Activated T-cell treated with anti-CD3 and anti-CD28 coated beads, Interleukin-2, amount 50 U/mL, for 24 hours (primary cell): Measurements from ENCODE around the gene PPT2.
A peak's percentile ranks its signal among the peaks of the same experiment; 100 is the strongest.

Experiments used
- DNase-seq: peaks from one replicate; pipeline ENCODE4 v3.0.0-alpha.2; 2020
- H3K27ac Mint-ChIP-seq: 2 replicates; pipeline ENCODE4 v1.8.0; 2020; ENCODE audit warnings: mild to moderate bottlenecking, mixed read lengths
- H3K27me3 Mint-ChIP-seq: 2 replicates; pipeline ENCODE4 v1.8.0; 2020; ENCODE audit warnings: mixed read lengths
- H3K36me3 Mint-ChIP-seq: 2 replicates; pipeline ENCODE4 v1.8.0; 2020; ENCODE audit warnings: low read depth, mixed read lengths
- H3K4me1 Mint-ChIP-seq: 2 replicates; pipeline ENCODE4 v1.8.0; 2020; ENCODE audit warnings: low read depth, mixed read lengths
- H3K4me3 Mint-ChIP-seq: 2 replicates; pipeline ENCODE4 v1.8.0; 2020; ENCODE audit warnings: mild to moderate bottlenecking, moderate library complexity, mixed read lengths
- H3K9me3 Mint-ChIP-seq: 2 replicates; pipeline ENCODE4 v1.8.0; 2020; ENCODE audit warnings: mixed read lengths

Gene PPT2

GRCh38 chr6:32154514-32155161 is 697 bp downstream of the PPT2 start:
- Mint-ChIP-seq H3K36me3 (peaks cover 41% of the 10 kb centered on the region), H3K4me3 (peak overlapping the region; percentile 94), H3K4me1 (peaks cover 49% of the 10 kb centered on the region), H3K9me3 (no peaks in the 10 kb centered on the region), H3K27ac (peak overlapping the region; percentile 96), H3K27me3 (peaks cover 14% of the 10 kb centered on the region)
- peak; percentile 75 for DNase-seq

DNA sequence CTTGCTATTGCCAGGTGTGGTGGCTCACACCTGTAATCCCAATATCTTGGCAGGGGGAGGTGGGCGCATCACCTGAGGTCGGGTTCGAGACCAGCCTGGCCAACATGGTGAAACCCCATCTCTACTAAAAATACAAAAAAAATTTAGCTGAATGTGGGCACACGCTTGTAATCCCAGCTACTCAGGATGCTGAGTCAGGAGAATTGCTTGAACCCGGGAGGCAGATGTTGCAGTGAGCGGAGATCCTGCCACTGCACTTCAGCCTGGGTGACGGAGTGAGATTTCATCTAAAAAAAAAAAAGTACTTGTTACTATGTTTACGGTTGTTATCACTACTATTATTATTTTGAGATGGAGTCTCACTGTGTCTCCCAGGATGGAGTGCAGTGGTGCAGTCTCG is 3.0 kb downstream of the PPT2 start:
- Mint-ChIP-seq H3K27me3 (no peaks in the 10 kb centered on the region), H3K4me1 (peaks cover 34% of the 10 kb centered on the region)

DNA sequence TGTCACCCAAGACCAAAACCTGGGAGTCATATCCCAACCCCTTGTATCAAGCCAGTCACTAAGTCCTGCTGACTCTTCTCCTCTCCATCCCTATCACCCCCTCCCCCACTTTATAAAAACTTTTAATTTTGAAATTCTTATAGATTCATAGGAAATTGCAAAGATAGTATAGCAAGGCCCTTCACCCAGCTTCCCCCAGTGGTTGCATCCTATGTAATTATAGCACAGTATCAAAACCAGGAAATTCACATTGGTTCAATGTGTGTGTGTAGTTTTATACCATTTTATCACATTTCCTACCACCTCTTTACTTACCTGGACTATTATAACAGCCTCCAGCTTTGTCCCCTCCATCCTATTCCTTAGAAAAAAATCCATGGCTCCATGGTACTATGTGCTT is 4.1 kb downstream of the PPT2 start:
- Mint-ChIP-seq H3K9me3 (no peaks in the 10 kb centered on the region), H3K4me1 (peaks cover 22% of the 10 kb centered on the region), H3K27ac (no peak overlapping the region), H3K36me3 (peaks cover 53% of the 10 kb centered on the region), H3K4me3 (no peak overlapping the region), H3K27me3 (no peaks in the 10 kb centered on the region)
- DNase-seq: no peak

More for the DNA sequence above, 3.0 kb downstream of the PPT2 start:
- Mint-ChIP-seq H3K4me3 (no peak overlapping the region), H3K27ac (no peak overlapping the region), H3K9me3 (no peaks in the 10 kb centered on the region), H3K36me3 (peaks cover 41% of the 10 kb centered on the region)
- DNase-seq: no peak

GRCh38 chr6:32163559-32164258 is 9.8 kb downstream of the PPT2 start:
- Mint-ChIP-seq H3K4me1 (no peaks in the 10 kb centered on the region), H3K4me3 (no peak overlapping the region), H3K27ac (no peak overlapping the region), H3K36me3 (peaks cover 55% of the 10 kb centered on the region), H3K27me3 (no peaks in the 10 kb centered on the region), H3K9me3 (no peaks in the 10 kb centered on the region)
- DNase-seq: no peak

DNA sequence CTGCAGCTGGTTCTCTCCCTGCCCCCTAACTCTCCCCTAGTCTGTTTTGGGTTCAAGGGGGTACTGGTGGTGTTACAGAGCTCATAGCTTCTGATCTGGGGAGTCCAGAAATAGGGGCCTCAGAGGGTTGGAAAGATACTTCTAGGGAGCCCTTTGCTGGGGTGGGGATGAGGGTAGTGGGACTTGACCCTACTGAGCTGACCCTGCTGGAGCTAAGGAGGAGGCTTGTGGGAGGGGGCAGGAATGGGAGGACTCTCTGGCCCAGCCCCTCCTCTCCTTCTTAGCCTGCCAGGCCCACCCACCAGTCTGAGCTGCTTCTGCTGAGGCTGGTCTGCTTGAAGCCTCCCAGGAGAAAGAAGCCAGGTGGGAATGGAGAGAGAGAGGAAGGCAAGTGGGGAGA is 10.4 kb downstream of the PPT2 start, which contains the start of gene EGFL8:
Gene EGFL8 (plus strand): TSS at position 301 of the 400 bp plus-strand sequence. CDS start 1,571 bp downstream, outside the sequence.
- Mint-ChIP-seq H3K27ac (no peak within 1 kb of the TSS), H3K27me3 (no peaks in the 10 kb centered on the region), H3K4me3 (no peak within 1 kb of the TSS), H3K36me3 (peaks cover 60% of the 10 kb centered on the region), H3K9me3 (no peaks in the 10 kb centered on the region), H3K4me1 (no peaks in the 10 kb centered on the region)
- DNase-seq: no peak

DNA sequence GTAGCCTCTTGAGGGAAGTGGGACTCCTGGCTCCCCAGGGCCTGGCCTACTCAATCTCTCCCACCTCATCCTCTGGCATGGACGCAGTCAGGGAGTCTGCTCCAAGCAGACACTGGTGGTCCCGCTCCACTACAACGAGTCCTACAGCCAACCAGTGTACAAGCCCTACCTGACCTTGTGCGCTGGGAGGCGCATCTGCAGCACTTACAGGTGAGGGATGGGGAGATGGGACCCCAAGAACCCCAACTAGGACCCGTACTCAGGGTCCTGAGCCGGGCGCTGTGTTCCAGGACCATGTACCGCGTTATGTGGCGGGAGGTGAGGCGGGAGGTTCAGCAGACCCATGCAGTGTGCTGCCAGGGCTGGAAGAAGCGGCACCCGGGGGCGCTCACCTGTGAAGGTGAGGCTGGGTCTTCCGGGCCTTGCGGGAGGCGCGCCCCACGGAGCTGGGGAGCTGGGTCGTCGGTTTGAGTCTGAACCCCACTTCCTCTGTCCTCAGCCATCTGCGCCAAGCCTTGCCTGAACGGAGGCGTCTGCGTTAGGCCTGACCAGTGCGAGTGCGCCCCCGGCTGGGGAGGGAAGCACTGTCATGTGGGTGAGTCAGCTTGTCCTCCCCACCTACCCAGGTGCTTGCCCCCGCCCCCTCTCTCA is 12.6 kb downstream of the PPT2 start:
- Mint-ChIP-seq H3K36me3 (peaks cover 77% of the 10 kb centered on the region), H3K4me3 (no peak overlapping the region), H3K27me3 (no peaks in the 10 kb centered on the region), H3K4me1 (peaks cover 3% of the 10 kb centered on the region), H3K9me3 (no peaks in the 10 kb centered on the region), H3K27ac (no peak overlapping the region)
- no peak for DNase-seq

DNA sequence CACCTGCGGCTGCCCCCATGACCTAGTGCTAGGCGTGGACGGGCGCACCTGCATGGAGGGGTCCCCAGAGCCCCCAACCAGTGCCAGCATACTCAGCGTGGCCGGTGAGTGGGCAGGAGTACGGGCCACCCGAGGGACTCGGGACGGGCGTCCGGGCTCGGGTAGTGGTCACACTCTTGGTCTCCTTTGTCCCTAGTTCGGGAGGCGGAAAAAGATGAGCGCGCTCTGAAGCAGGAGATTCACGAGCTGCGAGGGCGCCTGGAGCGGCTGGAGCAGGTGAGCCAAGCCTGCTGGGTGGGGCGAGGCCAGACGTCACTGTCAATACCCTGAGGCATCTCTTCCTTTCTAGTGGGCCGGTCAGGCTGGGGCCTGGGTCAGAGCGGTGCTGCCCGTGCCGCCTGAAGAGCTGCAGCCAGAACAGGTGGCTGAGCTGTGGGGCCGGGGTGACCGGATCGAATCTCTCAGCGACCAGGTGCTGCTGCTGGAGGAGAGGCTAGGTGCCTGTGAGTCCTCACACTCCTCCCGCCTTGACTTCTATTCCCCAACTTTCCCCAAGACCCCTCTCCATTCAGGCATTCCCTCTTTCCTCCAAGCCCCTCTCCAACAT is 13.3 kb downstream of the PPT2 start:
- no peaks in the 10 kb centered on the region for H3K9me3 Mint-ChIP-seq
- H3K27me3 Mint-ChIP-seq: no peaks in the 10 kb centered on the region
- no peak overlapping the region for H3K4me3 Mint-ChIP-seq
- peaks cover 74% of the 10 kb centered on the region for H3K36me3 Mint-ChIP-seq
- H3K27ac Mint-ChIP-seq: peak overlapping the region; percentile 45
- DNase-seq: no peak
- peaks cover 3% of the 10 kb centered on the region for H3K4me1 Mint-ChIP-seq

GRCh38 chr6:32167761-32168262 is 13.9 kb downstream of the PPT2 start:
- Mint-ChIP-seq H3K27me3 (no peaks in the 10 kb centered on the region), H3K4me1 (peaks cover 6% of the 10 kb centered on the region), H3K9me3 (no peaks in the 10 kb centered on the region), H3K36me3 (peaks cover 68% of the 10 kb centered on the region), H3K4me3 (no peak overlapping the region), H3K27ac (peak overlapping the region; percentile 45)
- no peak for DNase-seq

DNA sequence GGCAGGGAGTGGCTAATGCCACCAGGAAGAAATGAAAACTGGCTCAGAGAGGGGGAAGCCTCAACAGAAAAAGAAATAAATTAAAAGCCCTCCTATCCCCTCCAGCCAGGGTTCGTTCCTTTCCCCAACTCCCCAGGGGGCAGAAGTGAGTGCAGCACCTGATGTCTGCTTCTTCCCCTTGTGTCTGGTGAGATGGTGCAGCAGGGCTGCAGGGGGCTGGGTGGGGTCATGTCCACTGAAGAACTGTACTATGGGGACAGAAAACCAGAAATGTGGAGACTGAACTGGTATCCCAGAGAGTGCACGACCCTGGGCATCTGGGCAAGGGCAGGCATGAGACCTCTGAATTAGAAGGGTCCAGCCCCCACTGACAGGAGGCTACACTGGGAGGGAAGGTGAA is 14.4 kb downstream of the PPT2 start:
- H3K9me3 Mint-ChIP-seq: no peaks in the 10 kb centered on the region
- H3K27me3 Mint-ChIP-seq: no peaks in the 10 kb centered on the region
- H3K36me3 Mint-ChIP-seq: peaks cover 63% of the 10 kb centered on the region
- H3K27ac Mint-ChIP-seq: peak overlapping the region; percentile 23
- peak; percentile 14 for DNase-seq
- H3K4me3 Mint-ChIP-seq: no peak overlapping the region
- H3K4me1 Mint-ChIP-seq: peaks cover 11% of the 10 kb centered on the region

GRCh38 chr6:32168807-32169591 is 15.1 kb downstream of the PPT2 start:
- peaks cover 60% of the 10 kb centered on the region for H3K36me3 Mint-ChIP-seq
- DNase-seq: no peak
- H3K27ac Mint-ChIP-seq: no peak overlapping the region
- no peaks in the 10 kb centered on the region for H3K9me3 Mint-ChIP-seq
- H3K27me3 Mint-ChIP-seq: no peaks in the 10 kb centered on the region
- H3K4me1 Mint-ChIP-seq: peaks cover 18% of the 10 kb centered on the region
- H3K4me3 Mint-ChIP-seq: no peak overlapping the region

DNA sequence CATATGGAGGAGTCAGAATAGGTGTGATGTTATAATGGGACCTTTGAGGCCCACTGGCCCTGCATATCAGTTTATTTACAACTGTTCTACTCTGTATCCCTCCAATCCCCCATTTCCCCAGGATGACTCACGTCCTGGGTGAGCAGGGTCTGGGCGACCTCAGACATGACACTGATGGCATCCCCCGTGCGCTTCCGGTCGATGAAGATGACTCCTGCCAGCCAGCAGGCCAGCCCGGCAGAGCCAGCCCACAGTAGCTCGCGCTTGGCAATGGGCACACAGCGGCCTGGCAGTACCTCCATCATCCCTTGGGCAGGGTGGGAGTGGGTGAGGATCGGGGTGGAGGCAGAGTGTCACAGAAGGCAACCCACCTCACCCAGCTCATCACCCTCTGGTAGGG is 16.4 kb downstream of the PPT2 start:
- H3K4me3 Mint-ChIP-seq: no peak overlapping the region
- no peaks in the 10 kb centered on the region for H3K9me3 Mint-ChIP-seq
- peaks cover 30% of the 10 kb centered on the region for H3K4me1 Mint-ChIP-seq
- H3K36me3 Mint-ChIP-seq: peaks cover 56% of the 10 kb centered on the region
- no peaks in the 10 kb centered on the region for H3K27me3 Mint-ChIP-seq
- H3K27ac Mint-ChIP-seq: no peak overlapping the region
- peak; percentile 19 for DNase-seq

- Mint-ChIP-seq H3K4me3 (no peak overlapping the region), H3K27ac (no peak overlapping the region), H3K4me1 (peaks cover 33% of the 10 kb centered on the region), H3K27me3 (no peaks in the 10 kb centered on the region), H3K9me3 (no peaks in the 10 kb centered on the region), H3K36me3 (peaks cover 48% of the 10 kb centered on the region)
- DNase-seq: peak; percentile 15
These were observed 17.3 kb downstream of the PPT2 start for GRCh38 chr6:32171234-32171633.

DNA sequence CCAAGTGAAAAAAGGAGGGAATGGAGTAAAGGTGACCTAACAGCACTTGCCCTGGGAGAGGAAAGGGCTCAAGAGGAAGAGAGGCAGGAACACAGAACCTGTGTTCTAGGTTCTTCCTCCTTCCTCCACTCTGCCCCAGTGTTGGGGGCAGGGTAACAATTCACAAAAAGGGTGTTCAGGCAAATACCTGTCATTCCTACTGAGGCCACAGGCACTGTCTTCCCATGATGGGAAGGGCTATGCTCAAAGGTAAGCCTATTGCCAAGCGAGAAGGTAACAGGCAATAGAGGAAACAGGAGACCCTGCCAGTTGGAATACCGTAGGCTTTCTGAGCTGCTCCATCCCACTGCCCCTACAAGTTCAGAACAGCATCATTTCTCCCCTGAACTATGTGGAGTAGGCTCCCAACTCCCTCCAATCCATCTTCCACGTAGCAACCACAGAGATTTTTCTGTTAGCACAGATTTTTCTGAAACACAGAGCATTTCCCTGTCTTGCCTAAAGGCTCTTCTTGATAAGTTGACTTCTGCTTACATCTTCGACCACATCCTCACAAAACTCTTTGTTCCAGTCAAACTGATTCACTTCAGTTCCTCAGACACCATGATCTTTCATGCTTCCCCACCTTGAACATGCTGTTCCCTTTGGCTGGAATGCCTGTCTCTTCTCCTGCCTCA is 19.2 kb downstream of the PPT2 start:
- Mint-ChIP-seq H3K36me3 (peaks cover 31% of the 10 kb centered on the region), H3K27ac (peak overlapping the region; percentile 20), H3K9me3 (no peaks in the 10 kb centered on the region), H3K27me3 (no peaks in the 10 kb centered on the region), H3K4me1 (peaks cover 47% of the 10 kb centered on the region), H3K4me3 (no peak overlapping the region)
- no peak for DNase-seq
